Measurements from ENCODE around the gene NIPA2. TPM values are rescaled to one million over a fixed set of nuclear protein-coding genes. Genes with fewer than 3 reads are reported as not detected.

The NIPA2 gene
- polyA plus RNA-seq, 4 donors = 54.9 to 68.5 (median 59.1) TPM

- no peak for DNase-seq (ENCODE audit: low read depth in 4 of 4, low spot score in 3 of 4)
Measured at GRCh38 chr15:22874256-22874655, 35.8 kb downstream of the NIPA2 start.

- DNase-seq (ENCODE audit: low read depth in 4 of 4, low spot score in 3 of 4) = peak in 1 of 4 donors; percentile 17
Measured at GRCh38 chr15:22874966-22875365, 36.5 kb downstream of the NIPA2 start.

- DNase-seq (ENCODE audit: low read depth in 4 of 4, low spot score in 3 of 4) = no peak
Measured at GRCh38 chr15:22877117-22877516, 38.7 kb downstream of the NIPA2 start.

GRCh38 chr15:22877607-22878006, 39.1 kb downstream of the NIPA2 start:
- no peak for DNase-seq (ENCODE audit: low read depth in 4 of 4, low spot score in 3 of 4)

GRCh38 chr15:22878103-22878502, 39.6 kb downstream of the NIPA2 start:
- no peak for DNase-seq (ENCODE audit: low read depth in 4 of 4, low spot score in 3 of 4)

- DNase-seq (ENCODE audit: low read depth in 4 of 4, low spot score in 3 of 4) = no peak
Measured at GRCh38 chr15:22880068-22880980, 41.9 kb downstream of the NIPA2 start.

- DNase-seq (ENCODE audit: low read depth in 4 of 4, low spot score in 3 of 4) = no peak
Measured at GRCh38 chr15:22880981-22881738, 42.7 kb downstream of the NIPA2 start.

GRCh38 chr15:22881739-22882440, 43.4 kb downstream of the NIPA2 start:
- no peak for DNase-seq (ENCODE audit: low read depth in 4 of 4, low spot score in 3 of 4)

- no peak for DNase-seq (ENCODE audit: low read depth in 4 of 4, low spot score in 3 of 4)
Measured at GRCh38 chr15:22883196-22883595, 44.7 kb downstream of the NIPA2 start.

GRCh38 chr15:22884344-22884743, 45.9 kb downstream of the NIPA2 start:
- no peak for DNase-seq (ENCODE audit: low read depth in 4 of 4, low spot score in 3 of 4)

GRCh38 chr15:22885120-22885519, 46.7 kb downstream of the NIPA2 start:
- DNase-seq (ENCODE audit: low read depth in 4 of 4, low spot score in 3 of 4) = no peak

GRCh38 chr15:22887157-22887951, 48.9 kb downstream of the NIPA2 start:
- no peak for DNase-seq (ENCODE audit: low read depth in 4 of 4, low spot score in 3 of 4)

GRCh38 chr15:22888120-22888859, 49.8 kb downstream of the NIPA2 start:
- no peak for DNase-seq (ENCODE audit: low read depth in 4 of 4, low spot score in 3 of 4)

GRCh38 chr15:22889146-22889818, 50.8 kb downstream of the NIPA2 start:
- no peak for DNase-seq (ENCODE audit: low read depth in 4 of 4, low spot score in 3 of 4)

GRCh38 chr15:22890296-22890695, 51.8 kb downstream of the NIPA2 start:
- DNase-seq (ENCODE audit: low read depth in 4 of 4, low spot score in 3 of 4) = no peak

GRCh38 chr15:22891426-22892210, 53.2 kb downstream of the NIPA2 start:
- DNase-seq (ENCODE audit: low read depth in 4 of 4, low spot score in 3 of 4) = no peak

GRCh38 chr15:22892333-22892732, 53.9 kb downstream of the NIPA2 start:
- DNase-seq (ENCODE audit: low read depth in 4 of 4, low spot score in 3 of 4) = no peak

GRCh38 chr15:22893081-22893480, 54.6 kb downstream of the NIPA2 start:
- DNase-seq (ENCODE audit: low read depth in 4 of 4, low spot score in 3 of 4) = no peak

All from left renal pelvis (tissue), 4 donors.